Activated CD8-positive, alpha-beta T cell treated with anti-CD3 and anti-CD28 coated beads for 36 hours (primary cell): ENCODE data around the gene TSPAN5. TPM values are rescaled to one million over a fixed set of nuclear protein-coding genes. Genes with fewer than 3 reads are reported as not detected.

Experiments
- ATAC-seq: fragments of 200-7000 bp; cut with Tn5 transposase; one replicate; pipeline ENCODE4 v1.10.0; 2021; ENCODE audit warnings: mild to moderate bottlenecking, moderate library complexity
- CTCF ChIA-PET: fragments of 350-600 bp; sonication (Branson Sonifier 250); formaldehyde crosslinking; loops from one replicate; lab custom pipeline; 2021; ENCODE audit warnings: antibody characterized with exemption; lab: Charles Lee
- POLR2A ChIA-PET: fragments of 350-600 bp; sonication (Branson Sonifier 250); formaldehyde crosslinking; loops from one replicate; lab custom pipeline; 2021; ENCODE audit warnings: antibody characterized with exemption; lab: Charles Lee
- DNase-seq: peaks from one replicate; pipeline ENCODE4 v3.0.0-alpha.2; 2020
- H3K27ac Mint-ChIP-seq: one replicate; pipeline ENCODE4 v1.8.0; 2021; ENCODE audit warnings: mild to moderate bottlenecking, mixed read lengths
- H3K27me3 Mint-ChIP-seq: one replicate; pipeline ENCODE4 v1.8.0; 2021; ENCODE audit warnings: mixed read lengths
- H3K36me3 Mint-ChIP-seq: one replicate; pipeline ENCODE4 v1.8.0; 2021; ENCODE audit warnings: low read depth, mixed read lengths
- H3K4me1 Mint-ChIP-seq: one replicate; pipeline ENCODE4 v1.8.0; 2021; ENCODE audit warnings: low read depth, mixed read lengths
- H3K4me3 Mint-ChIP-seq: one replicate; pipeline ENCODE4 v1.8.0; 2021; ENCODE audit warnings: mild to moderate bottlenecking, moderate library complexity, mixed read lengths
- H3K9me3 Mint-ChIP-seq: one replicate; pipeline ENCODE4 v1.8.0; 2021; ENCODE audit warnings: mixed read lengths
- intact Hi-C: fragments of 100-400 bp; cut with micrococcal nuclease; formaldehyde crosslinking; loops from one replicate; pipeline ENCODE4 v1.10.0; 2022
- total RNA-seq, 2 experiments: library from RNA; stranded (reverse); gene quantifications; one replicate each; pipeline ENCODE4 v1.2.3, GENCODE V29; 2021
- TF ChIP-seq, protein P1 (sequence below): fragments of 200-600 bp; IDR thresholded peaks from one replicate; pipeline ENCODE4 v1.8.0; 2022; ENCODE audit warnings: antibody characterized with exemption, mild to moderate bottlenecking

Gene TSPAN5
- total RNA-seq, 2 experiments from 2014 or later = 18.5 to 21.9 TPM

DNA sequence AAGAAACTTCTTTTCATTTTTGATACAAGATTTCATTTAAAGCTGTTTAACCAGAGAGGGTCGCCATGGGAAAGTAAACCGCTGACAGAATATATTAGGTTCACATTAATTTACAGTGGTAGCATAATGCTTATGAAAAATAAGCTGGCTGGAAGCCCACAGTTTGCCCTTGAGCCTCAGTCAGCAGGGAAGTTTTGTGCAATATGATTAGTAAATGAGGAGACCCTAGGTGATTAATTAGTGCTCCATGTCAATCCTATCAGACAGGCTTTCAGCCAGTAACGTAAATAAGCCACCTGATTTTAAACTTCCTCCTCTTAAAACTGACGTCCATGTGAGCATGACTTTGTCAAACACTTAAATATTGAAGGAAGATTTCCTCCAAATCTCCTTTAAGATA, 134.2 kb downstream of the TSPAN5 start:
- no peaks in the 10 kb centered on the region for H3K9me3 Mint-ChIP-seq
- TF ChIP-seq, protein P1, sequence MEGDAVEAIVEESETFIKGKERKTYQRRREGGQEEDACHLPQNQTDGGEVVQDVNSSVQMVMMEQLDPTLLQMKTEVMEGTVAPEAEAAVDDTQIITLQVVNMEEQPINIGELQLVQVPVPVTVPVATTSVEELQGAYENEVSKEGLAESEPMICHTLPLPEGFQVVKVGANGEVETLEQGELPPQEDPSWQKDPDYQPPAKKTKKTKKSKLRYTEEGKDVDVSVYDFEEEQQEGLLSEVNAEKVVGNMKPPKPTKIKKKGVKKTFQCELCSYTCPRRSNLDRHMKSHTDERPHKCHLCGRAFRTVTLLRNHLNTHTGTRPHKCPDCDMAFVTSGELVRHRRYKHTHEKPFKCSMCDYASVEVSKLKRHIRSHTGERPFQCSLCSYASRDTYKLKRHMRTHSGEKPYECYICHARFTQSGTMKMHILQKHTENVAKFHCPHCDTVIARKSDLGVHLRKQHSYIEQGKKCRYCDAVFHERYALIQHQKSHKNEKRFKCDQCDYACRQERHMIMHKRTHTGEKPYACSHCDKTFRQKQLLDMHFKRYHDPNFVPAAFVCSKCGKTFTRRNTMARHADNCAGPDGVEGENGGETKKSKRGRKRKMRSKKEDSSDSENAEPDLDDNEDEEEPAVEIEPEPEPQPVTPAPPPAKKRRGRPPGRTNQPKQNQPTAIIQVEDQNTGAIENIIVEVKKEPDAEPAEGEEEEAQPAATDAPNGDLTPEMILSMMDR = no peak
- H3K36me3 Mint-ChIP-seq = no peaks in the 10 kb centered on the region
- H3K27ac Mint-ChIP-seq = no peak overlapping the region
- H3K27me3 Mint-ChIP-seq = no peaks in the 10 kb centered on the region
- ATAC-seq (no peak), DNase-seq (no peak)
- peaks cover 40% of the 10 kb centered on the region for H3K4me1 Mint-ChIP-seq
- intact Hi-C loops = no loop called here
- POLR2A ChIA-PET = no interaction called here
- CTCF ChIA-PET = interaction anchor here (1.0 kb wide), 1 partner anchor 13 kb away, joined by 3 read pairs; no protein-coding TSS in a partner anchor
- H3K4me3 Mint-ChIP-seq = no peak overlapping the region

DNA sequence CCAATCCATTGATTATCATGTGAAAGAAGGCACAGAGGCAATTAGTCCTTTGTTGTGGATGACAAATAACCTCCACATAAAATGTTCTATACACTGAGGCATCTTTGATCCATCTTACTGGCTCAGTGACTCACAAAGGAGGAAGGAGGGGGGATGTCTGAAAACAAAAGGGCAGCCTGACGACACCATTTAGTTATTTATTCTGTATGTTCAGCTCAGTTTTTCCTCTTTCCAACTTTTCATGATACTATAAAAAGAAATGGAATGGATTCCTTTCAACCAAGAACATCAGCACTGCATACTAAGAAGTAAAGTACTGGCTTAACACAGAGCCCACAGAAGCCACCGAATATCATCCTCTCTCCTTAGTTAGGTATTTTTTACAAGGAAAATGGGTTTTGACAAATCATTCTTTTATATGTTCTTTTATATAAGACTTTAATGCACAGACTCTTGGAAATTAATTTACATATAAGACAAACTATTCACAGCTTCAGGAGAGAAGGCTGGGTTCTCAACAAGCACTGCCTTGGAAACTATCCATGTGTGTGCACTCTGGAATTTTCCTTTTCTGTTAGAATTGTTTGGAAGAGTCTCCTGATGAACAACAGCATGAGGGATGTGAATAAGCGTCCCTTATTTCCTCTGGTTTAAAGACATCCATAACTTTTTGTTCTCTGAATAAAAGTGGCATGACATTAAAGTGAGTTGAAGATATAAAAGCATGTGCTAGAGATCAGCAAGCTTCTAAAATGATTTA, 135.6 kb downstream of the TSPAN5 start:
- intact Hi-C loops = no loop called here
- peaks cover 43% of the 10 kb centered on the region for H3K4me1 Mint-ChIP-seq
- no peak for DNase-seq
- peak; percentile 83 for ATAC-seq
- peak overlapping the region; percentile 27 for H3K27ac Mint-ChIP-seq
- ChIA-PET CTCF (interaction anchor here (1.3 to 1.4 kb wide), 2 partner anchors 11 to 55 kb away, joined by 4 read pairs; no protein-coding TSS in a partner anchor), POLR2A (interaction anchor here (0.6 to 0.9 kb wide), 2 partner anchors 37 to 40 kb away, joined by 3 read pairs; no protein-coding TSS in a partner anchor)
- TF ChIP-seq, protein P1 = no peak
- no peaks in the 10 kb centered on the region for H3K36me3 Mint-ChIP-seq
- no peaks in the 10 kb centered on the region for H3K9me3 Mint-ChIP-seq
- H3K4me3 Mint-ChIP-seq = no peak overlapping the region
- H3K27me3 Mint-ChIP-seq = no peaks in the 10 kb centered on the region

DNA sequence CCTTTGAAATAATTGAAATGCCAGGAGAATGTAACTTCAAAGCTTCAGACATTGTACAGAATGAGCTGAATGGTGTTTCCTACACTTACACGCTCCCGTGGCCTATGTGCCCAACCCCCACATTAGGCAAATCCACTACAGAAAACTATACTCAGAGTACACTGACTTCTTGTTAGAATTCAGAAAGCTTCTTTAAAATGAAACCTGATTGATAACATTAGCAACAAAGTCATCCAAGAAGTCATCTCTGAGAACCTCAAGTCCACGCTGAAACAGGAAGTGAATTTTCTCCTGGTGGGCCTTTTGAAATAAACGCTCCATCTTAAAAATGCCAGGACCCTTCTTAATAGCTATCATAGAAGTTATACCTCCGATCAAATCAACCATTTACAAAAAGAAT, 136.3 kb downstream of the TSPAN5 start:
- TF ChIP-seq, protein P1 = no peak
- Mint-ChIP-seq H3K9me3 (no peaks in the 10 kb centered on the region), H3K27ac (peak overlapping the region; percentile 27), H3K36me3 (peaks cover 3% of the 10 kb centered on the region), H3K4me1 (peaks cover 50% of the 10 kb centered on the region), H3K4me3 (no peak overlapping the region), H3K27me3 (no peaks in the 10 kb centered on the region)
- peak; percentile 22 for ATAC-seq
- ChIA-PET POLR2A (interaction anchor here (0.9 to 1.0 kb wide), 2 partner anchors 39 to 165 kb away, joined by 3 read pairs; no protein-coding TSS in a partner anchor), CTCF (interaction anchor here (1.3 to 1.4 kb wide), 2 partner anchors 10 to 55 kb away, joined by 4 read pairs; no protein-coding TSS in a partner anchor)
- DNase-seq = no peak
- intact Hi-C loops = no loop called here

DNA sequence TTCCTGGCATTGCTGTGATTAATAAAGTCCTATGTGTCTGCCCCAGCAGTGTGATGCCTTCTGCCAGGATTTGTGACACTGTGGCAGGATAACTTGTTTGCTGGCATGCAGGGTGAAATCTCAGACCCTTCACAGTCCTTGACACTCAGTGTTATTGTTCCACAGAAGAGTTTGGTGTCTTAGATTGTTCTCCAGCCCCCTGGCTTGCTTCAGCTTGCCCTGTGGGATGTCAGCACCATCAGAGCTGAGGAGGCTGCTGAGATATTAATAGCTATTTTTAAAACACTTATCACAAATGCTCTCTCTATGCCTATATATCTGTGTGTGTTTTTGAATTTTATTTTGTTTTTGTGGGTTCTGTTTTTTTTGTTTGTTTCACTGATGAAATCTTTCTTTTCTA, 136.9 kb downstream of the TSPAN5 start:
- H3K9me3 Mint-ChIP-seq = peaks cover 4% of the 10 kb centered on the region
- CTCF ChIA-PET = interaction anchor here (1.3 kb wide), 1 partner anchor 10 kb away, joined by 4 read pairs; no protein-coding TSS in a partner anchor
- H3K27me3 Mint-ChIP-seq = no peaks in the 10 kb centered on the region
- intact Hi-C loops = no loop called here
- no peak for DNase-seq
- peaks cover 52% of the 10 kb centered on the region for H3K4me1 Mint-ChIP-seq
- TF ChIP-seq, protein P1 = no peak
- POLR2A ChIA-PET = interaction anchor here (1.0 kb wide), 1 partner anchor 166 kb away, joined by 3 read pairs; no protein-coding TSS in a partner anchor
- H3K36me3 Mint-ChIP-seq = peaks cover 8% of the 10 kb centered on the region
- H3K27ac Mint-ChIP-seq = no peak overlapping the region
- no peak overlapping the region for H3K4me3 Mint-ChIP-seq
- no peak for ATAC-seq
